Stimulated activated CD8-positive, alpha-beta memory T cell treated with anti-CD3 and anti-CD28 coated beads, Interleukin-15, amount 100 ng/mL, for 24 hours (primary cell): ENCODE results near the gene CUEDC1.
"Not testable (repeated sequence)": the region's sequence is repeated elsewhere in the genome, so short reads cannot be mapped to it uniquely, and the experiment has no call there.

Source experiments
- DNase-seq: peaks from one replicate; pipeline ENCODE4 v3.0.0-alpha.2; 2020; ENCODE audit warnings: low read depth

Gene CUEDC1

DNA sequence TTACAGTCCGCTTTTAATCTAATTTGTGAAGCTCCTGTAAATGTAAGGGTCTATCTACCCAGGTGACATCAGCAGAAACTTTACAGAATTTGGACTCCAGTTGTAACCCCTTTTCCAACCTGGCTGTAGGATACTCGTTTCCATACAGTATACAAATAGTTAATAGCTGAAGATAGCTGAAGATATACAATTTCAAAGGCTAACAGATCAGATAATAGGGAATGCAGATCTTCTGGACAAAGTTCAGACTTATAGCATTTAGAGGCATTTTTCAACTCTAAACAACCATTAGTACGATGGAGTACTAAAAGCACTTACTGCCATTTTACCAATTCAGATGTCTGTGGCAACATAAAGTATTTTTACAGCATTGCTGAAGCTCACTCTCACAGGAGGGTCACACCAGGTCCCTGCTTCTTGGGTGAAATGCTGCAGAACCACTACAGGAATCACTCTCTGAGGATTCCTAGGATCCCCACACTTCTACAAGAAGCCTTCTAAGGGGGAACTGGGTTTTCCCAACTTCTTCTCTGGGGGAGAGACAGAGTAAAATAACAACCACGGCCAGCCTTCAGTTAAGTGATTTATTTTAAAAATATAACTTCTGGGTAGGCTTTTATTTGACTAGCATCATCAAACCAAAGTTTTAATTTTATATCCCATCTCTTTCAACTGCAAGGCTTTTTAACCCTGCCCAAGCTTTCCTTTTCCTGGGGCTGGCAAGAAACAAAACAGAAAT lies 29.9 kb upstream of the CUEDC1 start:
- DNase-seq, result no peak

GRCh38 chr17:57984261-57984890 lies 29.2 kb upstream of the CUEDC1 start:
- no peak for DNase-seq

DNA sequence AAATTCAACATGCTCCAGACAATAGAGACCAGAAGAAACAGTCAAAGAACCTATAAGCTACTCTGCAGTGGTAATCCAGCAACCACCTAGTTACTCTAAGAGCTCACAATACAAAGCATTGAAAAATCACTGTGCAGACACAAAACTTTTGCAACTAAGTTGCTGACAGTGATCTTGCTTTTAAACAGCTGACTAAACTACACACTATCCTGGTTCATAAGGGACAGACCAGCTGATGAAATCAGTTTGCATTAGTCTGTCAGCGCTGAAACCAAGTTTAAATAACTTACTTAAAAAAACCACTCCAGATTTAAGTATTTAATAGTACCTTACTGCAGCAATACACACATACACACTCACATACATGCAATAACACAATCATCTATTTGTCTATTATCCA lies 28.2 kb upstream of the CUEDC1 start:
- no peak for DNase-seq

DNA sequence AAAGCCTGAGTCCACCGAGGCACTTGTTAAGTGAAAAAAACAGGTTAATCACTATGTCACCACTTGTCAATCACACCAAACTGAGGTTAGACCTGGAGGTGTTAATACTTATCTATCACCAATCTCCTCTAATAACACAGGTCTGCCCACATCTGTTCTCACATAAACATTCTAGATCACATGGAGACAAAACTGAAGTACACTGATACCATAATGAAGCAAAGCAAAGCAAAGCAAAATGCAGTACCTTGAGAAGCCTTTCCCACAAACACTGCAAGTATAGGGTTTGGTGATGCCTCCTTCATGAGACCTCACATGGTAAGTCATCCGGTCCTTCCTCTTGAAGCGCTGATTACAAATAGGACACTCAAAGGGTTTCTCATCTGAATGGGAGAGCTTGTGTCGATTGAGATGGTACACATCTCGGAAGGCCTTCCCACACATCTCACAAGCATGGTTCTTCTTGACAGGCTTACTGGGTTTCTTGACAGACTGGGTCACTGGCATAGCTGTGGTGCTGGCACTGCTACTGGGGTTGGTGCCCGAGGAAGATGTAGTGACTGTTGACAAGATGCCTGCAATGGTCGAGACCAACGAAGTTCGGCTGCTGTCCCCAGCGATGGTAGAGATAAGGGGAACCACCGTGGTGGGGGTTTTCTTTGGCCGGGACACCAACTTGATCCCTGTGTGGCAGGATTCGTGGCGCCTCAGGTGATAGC lies 27.4 kb upstream of the CUEDC1 start:
- no peak for DNase-seq

DNA sequence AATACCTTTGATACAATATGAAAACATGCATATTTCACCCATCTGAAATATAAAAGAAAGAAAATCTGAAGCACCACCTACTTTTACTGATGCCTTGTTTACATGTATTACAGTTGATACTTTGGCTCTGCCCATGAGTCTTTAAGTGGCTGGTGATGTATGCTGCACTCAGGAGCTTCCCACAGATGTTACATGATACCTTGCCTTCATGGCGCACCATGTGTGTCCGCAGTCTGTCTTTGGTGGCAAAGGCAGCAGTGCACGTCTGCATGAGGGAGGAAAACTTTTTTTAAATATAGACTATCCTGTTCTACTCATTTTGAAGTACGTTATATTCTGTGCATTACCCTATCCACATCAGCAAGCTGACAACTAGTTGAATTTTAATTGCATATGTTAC lies 25.3 kb upstream of the CUEDC1 start:
- DNase-seq, result no peak

- DNase-seq, result no peak
Observed at GRCh38 chr17:57979076-57979475, 23.9 kb upstream of the CUEDC1 start.

- DNase-seq, result no peak
Observed at GRCh38 chr17:57976594-57976993, 21.4 kb upstream of the CUEDC1 start.

DNA sequence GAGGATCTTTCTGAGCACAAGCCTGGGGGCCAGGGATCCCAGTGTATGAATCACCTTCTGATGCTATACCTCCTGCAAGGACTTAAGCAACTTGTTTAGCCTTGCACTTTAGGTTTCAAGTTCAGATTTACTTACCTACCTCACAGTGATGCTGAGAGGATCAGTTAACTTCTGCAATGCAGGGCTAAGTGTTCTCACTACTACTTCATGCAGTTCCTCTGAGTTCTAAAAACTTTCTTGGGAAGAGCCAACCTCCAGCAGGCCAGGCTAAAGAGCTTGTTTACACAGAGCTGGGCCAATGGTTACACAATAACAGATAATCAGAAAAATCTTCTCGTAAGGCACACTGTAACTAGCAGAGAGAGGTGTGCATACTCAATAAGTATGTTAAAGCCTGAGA lies 19.8 kb upstream of the CUEDC1 start:
- DNase-seq, result no peak

GRCh38 chr17:57974053-57974824 lies 19.0 kb upstream of the CUEDC1 start:
- not testable (repeated sequence) for DNase-seq

DNA sequence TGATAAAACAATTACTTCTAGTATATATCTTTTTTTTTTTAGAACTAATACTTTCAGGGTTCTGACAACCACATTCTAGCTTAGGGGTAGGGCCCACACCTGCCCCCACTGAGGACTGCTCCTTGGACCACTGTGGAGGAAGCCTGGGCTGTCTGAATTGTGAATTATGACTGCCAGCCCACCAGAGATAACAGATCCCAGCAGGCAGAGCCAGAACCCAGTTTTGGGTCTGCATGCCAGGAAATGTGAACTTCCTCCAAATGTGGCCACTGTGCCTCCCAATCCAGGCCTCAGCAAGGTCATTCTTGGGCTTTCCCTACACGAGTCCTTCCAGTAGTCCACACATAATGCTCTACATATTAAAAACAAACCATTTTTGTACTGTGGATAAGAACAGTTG lies 16.9 kb upstream of the CUEDC1 start:
- DNase-seq, result no peak

DNA sequence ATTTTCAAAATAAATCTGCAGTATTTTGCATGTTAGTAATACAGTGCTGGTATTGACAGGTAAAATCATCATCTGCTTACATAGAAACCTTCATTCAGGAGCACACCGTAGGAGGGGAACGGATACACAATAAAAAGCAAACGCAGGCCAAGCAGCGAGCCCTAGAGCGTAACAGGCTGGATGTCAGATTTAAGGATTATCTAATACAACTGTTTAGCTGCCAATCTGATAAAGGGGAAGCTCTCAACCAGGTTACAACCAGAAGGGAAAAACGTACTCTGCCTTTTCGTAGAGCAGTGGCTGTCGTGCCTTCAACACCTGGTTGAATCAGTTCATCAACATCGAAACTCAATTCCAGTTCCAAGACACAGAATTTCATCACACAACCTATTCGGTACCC lies 16.4 kb upstream of the CUEDC1 start:
- no peak for DNase-seq

- no peak for DNase-seq
Observed at GRCh38 chr17:57970710-57971109, 15.5 kb upstream of the CUEDC1 start.

GRCh38 chr17:57968456-57968855 lies 13.2 kb upstream of the CUEDC1 start:
- no peak for DNase-seq

DNA sequence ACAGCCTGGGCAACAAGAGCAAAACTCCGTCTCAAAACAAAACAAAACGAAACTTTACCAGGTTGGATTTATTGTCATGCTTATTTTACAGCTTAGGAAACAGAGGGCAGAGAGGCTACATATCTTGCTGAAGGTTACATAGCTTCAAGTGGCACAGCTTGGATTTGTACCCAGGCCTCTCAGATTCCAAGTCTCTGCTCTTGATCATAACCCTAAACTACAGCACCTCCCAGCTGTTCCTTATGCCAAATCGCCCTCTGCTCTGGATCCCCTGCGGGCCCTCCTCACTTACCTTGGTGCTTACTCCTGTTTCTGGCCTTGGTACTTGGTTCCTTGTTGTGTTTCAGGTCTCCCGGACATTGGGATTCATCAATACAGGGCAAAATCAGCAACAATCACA lies 11.7 kb upstream of the CUEDC1 start:
- no peak for DNase-seq

GRCh38 chr17:57966246-57966645 lies 11.0 kb upstream of the CUEDC1 start:
- DNase-seq, result no peak

GRCh38 chr17:57965521-57966160 lies 10.4 kb upstream of the CUEDC1 start:
- no peak for DNase-seq

- no peak for DNase-seq
Observed at GRCh38 chr17:57963149-57963511, 7.9 kb upstream of the CUEDC1 start.

DNA sequence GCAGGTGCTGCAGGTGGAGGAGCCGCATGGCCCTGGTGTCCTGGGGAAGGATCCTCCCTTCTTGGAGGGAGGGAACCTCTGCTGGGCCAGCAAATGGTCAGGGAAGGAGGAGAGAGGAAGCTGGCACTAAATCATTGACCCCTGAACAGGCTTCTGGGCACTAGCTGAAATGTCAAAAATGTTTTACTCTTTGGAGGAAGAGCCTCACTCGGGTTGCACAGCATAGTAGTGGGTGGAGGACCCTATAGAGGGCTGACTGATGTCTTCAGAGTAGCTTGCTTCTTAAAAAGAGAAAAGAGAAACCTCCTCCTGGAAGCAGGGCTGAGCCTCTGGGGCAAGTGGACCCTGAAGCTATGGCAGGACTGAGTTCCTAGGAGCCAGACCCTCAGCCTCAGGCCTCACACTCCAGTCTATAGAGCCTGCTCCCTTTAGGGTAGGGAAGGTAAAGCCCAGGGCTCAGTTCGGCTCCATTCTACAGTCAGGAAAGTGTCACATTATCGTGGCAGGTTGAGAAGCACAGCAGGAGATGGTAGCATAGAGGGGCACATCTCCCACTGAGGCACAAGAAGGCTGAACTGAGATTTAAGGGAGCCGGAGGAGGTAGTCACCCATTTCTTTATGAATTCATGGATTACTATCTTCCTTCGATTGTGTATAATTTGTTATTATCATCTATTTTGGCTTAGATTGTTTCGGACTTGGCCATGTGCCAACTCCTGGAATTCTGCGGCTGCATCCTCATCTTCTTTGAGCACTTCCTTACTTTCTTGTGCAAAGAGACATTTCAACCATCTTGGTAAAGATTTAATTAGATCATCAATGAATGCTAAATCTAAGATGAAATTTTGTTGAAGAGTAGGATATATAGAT lies 7.3 kb upstream of the CUEDC1 start:
- DNase-seq, result no peak

DNA sequence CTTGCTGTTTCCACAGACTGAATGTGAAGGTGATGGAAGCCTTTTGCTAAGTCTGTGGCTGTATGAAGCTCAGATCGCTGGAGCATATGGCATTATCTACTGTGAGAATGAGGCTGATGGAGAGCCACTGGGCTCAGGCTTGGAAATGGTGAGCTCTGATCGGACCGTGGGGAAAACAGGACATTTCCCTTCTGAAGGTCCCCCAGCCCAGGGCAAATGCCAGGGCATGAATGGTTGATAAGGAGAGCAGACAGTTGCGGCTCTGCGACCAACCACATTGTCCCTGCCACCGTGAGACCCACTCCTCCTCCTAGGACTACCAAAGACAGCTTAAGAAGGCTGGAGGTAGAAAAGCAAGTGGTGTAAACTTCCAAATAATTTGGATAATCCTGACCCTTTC lies 4.7 kb upstream of the CUEDC1 start:
- DNase-seq, result no peak

- DNase-seq, result not testable (repeated sequence)
Observed at GRCh38 chr17:57958391-57958790, 3.2 kb upstream of the CUEDC1 start.

GRCh38 chr17:57957886-57958285 lies 2.7 kb upstream of the CUEDC1 start:
- no peak for DNase-seq
